Kidney (tissue), 14 donors: ENCODE data around the gene FRAT1. TPM values are rescaled to one million over a fixed set of nuclear protein-coding genes. Genes with fewer than 3 reads are reported as not detected.
"Not testable (repeated sequence)": the region's sequence is repeated elsewhere in the genome, so short reads cannot be mapped to it uniquely, and the experiment has no call there.

Experiments
- DNase-seq, 5 donors: peaks; one replicate each; pipeline ENCODE4 v3.0.0-alpha.2; 2013 to 2020
- FAIRE-seq: peaks from 2 replicates; lab custom pipeline; 2012; peaks lifted over from hg19 to GRCh38; lab: Jason Lieb, UNC
- H3K27ac ChIP-seq, 2 donors: one replicate each; pipeline ENCODE4 v1.7.0; 2013; ENCODE audit warnings: low read depth in 2 of 2, low read length in 2 of 2, inconsistent platforms in 1 of 2
- H3K27me3 ChIP-seq: one replicate; pipeline ENCODE4 v1.7.1; 2013; ENCODE audit warnings: low read length, inconsistent platforms; ENCODE audit not compliant: control insufficient read depth, insufficient read depth
- H3K36me3 ChIP-seq, 3 donors: one replicate each; pipeline versions ENCODE4 v1.7.0 to v1.7.1; 2013; ENCODE audit warnings: low read length in 3 of 3, control low read depth in 1 of 3, inconsistent platforms in 1 of 3; ENCODE audit not compliant: insufficient read depth in 3 of 3, control insufficient read depth in 2 of 3
- H3K4me1 ChIP-seq, 3 donors: one replicate each; pipeline versions ENCODE4 v1.7.0 to v1.7.1; 2013; ENCODE audit warnings: low read length in 3 of 3, inconsistent platforms in 1 of 3, low read depth in 1 of 3; ENCODE audit not compliant: control insufficient read depth in 2 of 3, insufficient read depth in 2 of 3
- H3K4me3 ChIP-seq, 3 donors: one replicate each; pipeline versions ENCODE4 v1.7.0 to v1.8.1; 2013; ENCODE audit warnings: low read length in 3 of 3, control low read depth in 1 of 3, inconsistent platforms in 1 of 3
- H3K9ac ChIP-seq, 3 donors: one replicate each; pipeline versions ENCODE4 v1.7.0 to v1.7.1; 2013; ENCODE audit warnings: low read length in 3 of 3, control low read depth in 1 of 3, inconsistent platforms in 1 of 3
- H3K9me3 ChIP-seq, 3 donors: one replicate each; pipeline versions ENCODE4 v1.7.0 to v1.7.1; 2013; ENCODE audit warnings: low read length in 3 of 3, control low read depth in 1 of 3, inconsistent platforms in 1 of 3; ENCODE audit not compliant: control insufficient read depth in 2 of 3, insufficient read depth in 1 of 3
- CTCF ChIP-seq: IDR thresholded peaks from 3 replicates; pipeline ENCODE4 v1.5.1; 2012; ENCODE audit warnings: mild to moderate bottlenecking, moderate library complexity, borderline replicate concordance; ENCODE audit not compliant: insufficient read depth; ENCODE audit errors: extremely low read depth
- intact Hi-C: fragments of 100-400 bp; cut with DNase I; formaldehyde crosslinking; loops from one replicate; pipeline ENCODE4 v1.11.1; 2022
- polyA plus RNA-seq: library from polyadenylated mRNA; stranded (reverse); fragments of 350-450 nt; fragmentation: Illumina TruSeq; extraction: RNeasy Lipid Tissue Mini Kit (QIAGEN cat#74804); gene quantifications from one replicate; pipeline ENCODE4 v1.2.3, GENCODE V29; 2014; ENCODE audit warnings: low read depth, low replicate concordance; ENCODE audit not compliant: insufficient read depth
- total RNA-seq: library from RNA; stranded (reverse); fragmentation: NEBNext Ultra II Directional; extraction: Animal tissue kit (Norgen Biotek cat#: 25700); gene quantifications from one replicate; pipeline ENCODE4 v1.2.1, GENCODE V29; 2021
- donor health status: control.
- donor health status: control.
- donor health status: control.
- donor health status: control.
- donor health status: control.
- donor health status: DM: yes; HTN: yes; CAD: no.
- donor health status: Normal renal cell carcinoma (clear cell type).

The FRAT1 gene
- total and polyA plus RNA-seq, 2 donors from 2014 or later, result 2.1 to 7.0 TPM

- intact Hi-C loops, result loop anchor here (10.0 kb wide), 1 partner anchor 53 kb away; no protein-coding TSS in a partner anchor
- no peak overlapping the region for H3K27ac ChIP-seq
- no peak overlapping the region for H3K4me3 ChIP-seq
- DNase-seq (peak in 2 of 5 donors; percentile 3 to 17), FAIRE-seq (no peak)
- no peaks in the 10 kb centered on the region for H3K27me3 ChIP-seq
- H3K4me1 ChIP-seq, result peaks cover 0 to 4% (median 0%) of the 10 kb centered on the region in 3 donors
- no peaks in the 10 kb centered on the region for H3K9me3 ChIP-seq
- TF ChIP-seq CTCF, result no peak
- H3K36me3 ChIP-seq, result no peaks in the 10 kb centered on the region
- no peak overlapping the region for H3K9ac ChIP-seq
Observed at GRCh38 chr10:97338041-97338440, 19.0 kb downstream of the FRAT1 start.

- no peaks in the 10 kb centered on the region for H3K9me3 ChIP-seq
- DNase-seq (no peak), FAIRE-seq (no peak)
- intact Hi-C loops, result no loop called here
- H3K36me3 ChIP-seq, result no peaks in the 10 kb centered on the region
- H3K27ac ChIP-seq, result no peak overlapping the region
- no peak overlapping the region for H3K9ac ChIP-seq
- H3K4me3 ChIP-seq, result no peak overlapping the region
- no peaks in the 10 kb centered on the region for H3K27me3 ChIP-seq
- peaks cover 0 to 4% (median 0%) of the 10 kb centered on the region in 3 donors for H3K4me1 ChIP-seq
- no peak for TF ChIP-seq CTCF
Observed at GRCh38 chr10:97341416-97341815, 22.3 kb downstream of the FRAT1 start.

- H3K27me3 ChIP-seq, intact Hi-C loops, FAIRE-seq, H3K36me3 ChIP-seq, H3K9me3 ChIP-seq, H3K9ac ChIP-seq, H3K4me3 ChIP-seq, H3K4me1 ChIP-seq, DNase-seq, H3K27ac ChIP-seq: not testable (repeated sequence)
Observed at GRCh38 chr10:97343664-97344063, 24.6 kb downstream of the FRAT1 start.

GRCh38 chr10:97347317-97347716, 28.2 kb downstream of the FRAT1 start:
- no peak for FAIRE-seq
- DNase-seq, result no peak
- Histone ChIP-seq H3K36me3 (no peaks in the 10 kb centered on the region), H3K4me3 (no peak overlapping the region), H3K27ac (no peak overlapping the region), H3K9ac (no peak overlapping the region), H3K27me3 (no peaks in the 10 kb centered on the region), H3K9me3 (no peaks in the 10 kb centered on the region), H3K4me1 (no peaks in the 10 kb centered on the region)
- intact Hi-C loops, result no loop called here
- no peak for TF ChIP-seq CTCF
